Cerebellar nuclear complex (tissue), 1 donor: ENCODE measurements around the gene ELL2.

ENCODE experiments used
- DNase-seq, 2 experiments: peaks; one replicate each; lab custom pipeline; 2025; lab: John Stamatoyannopoulos, UW

ELL2 gene

DNA sequence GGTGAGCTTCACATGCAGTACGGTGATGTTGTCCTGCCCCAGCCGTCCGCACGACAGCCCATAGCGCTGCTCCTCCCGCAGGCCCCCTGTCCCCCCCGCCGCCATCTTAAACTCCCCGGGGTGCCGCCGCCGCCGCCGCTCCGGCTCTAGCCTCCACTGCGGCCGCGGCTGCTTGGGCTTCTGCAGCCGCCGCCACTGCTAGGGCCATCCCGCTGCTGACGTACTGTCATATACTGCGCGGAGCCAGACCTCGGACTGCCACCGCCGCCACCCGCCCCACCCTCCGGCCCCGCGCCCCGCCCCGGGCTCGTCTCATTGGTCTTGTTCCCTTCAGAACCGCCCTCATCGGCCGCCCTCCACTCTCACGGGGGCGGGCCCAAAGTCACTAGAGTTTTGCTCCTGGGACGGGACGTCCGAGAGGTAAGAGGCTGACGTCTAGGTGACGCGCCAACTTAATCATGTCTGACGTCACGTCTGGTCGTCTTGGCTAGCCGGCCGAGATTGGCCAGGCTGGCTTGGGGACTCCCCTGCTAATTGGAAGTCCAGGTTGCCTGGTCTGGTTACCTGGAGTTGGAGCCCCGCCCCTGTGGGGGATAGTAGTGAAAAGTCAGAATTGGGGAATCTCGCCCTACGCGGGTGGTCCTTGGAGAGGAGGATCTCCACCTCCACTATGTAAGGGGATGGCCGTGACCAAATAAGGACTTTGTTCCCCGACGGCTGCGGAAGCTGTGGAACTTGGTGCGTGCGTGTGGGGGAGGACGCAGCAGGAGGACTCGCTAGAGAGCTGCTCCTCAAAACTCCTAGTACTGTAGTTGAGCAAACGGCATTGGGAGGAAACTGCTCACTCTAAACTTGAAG is at the start of gene ELL2:
TSS of gene ELL2 (minus strand) at position 235 of the 858 bp plus-strand sequence. CDS start at position 105, 130 bp downstream.
- peak; percentile 23 to 62 for DNase-seq

DNA sequence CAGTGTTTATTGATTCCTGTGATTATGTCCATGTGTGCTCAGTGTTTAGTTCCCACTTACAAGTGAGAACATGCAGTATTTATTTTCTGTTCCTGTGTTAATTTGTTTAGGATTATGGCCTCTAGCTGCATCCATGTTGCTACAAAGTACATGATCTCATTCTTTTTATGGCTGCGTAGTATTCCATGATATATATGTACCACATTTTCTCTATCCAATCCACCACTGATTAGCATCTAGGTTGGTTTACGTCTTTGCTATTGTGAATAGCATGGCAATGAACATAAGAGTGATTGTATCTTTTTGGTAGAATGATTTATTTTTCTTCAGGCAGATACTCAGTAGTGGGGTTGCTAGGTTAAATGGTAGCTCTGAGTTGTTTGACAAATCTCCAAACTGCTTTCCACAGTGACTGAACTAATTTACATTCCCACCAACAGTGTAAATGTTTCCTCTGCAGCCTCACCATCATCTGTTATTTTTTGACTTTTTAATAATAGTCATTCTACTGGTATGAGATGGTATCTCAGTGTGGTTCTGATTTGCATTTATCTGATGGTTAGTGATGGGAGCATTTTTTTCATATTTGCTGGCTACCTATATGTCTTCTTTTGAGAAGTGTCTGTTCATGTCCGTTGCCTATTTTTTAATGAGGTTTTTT is 47.5 kb upstream of the ELL2 start:
- DNase-seq: no peak

DNA sequence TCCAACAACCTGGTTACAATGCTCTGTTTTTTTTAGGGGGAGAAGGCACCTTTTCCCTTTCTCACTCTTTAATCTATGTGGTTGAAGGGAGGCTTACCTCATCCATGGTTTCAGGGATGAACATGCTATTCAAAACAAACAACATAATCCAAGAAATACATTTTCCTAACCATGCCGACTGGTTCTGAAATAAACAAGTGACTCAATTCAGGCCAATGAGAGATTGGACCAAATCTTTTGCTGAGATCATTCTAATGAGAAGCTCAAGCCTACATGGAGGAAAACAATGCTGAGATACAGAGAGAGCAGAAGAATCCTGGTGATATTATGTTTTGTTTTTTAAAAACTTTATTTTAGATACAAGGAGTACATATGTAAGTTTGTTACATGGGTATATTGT is 46.8 kb upstream of the ELL2 start:
- DNase-seq: no peak

DNA sequence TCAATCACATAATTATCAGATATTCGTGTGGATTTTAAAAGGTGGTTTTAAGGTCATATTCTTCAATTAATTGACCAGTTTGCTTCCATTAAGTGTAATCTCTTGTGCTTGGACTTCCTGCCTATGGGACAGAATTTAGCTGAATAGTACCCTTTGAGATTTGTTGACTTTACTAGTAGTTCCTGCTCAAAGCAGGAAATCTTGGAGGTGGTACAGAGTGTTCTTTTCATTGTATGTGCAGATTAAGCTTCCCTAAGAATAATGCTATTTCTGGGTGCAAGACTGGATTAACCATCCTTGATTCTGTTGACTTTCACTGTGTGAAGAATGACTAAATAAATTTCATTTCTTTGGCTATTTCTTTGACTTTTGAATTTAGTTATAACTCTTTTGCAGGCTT is 45.4 kb upstream of the ELL2 start:
- DNase-seq: no peak

DNA sequence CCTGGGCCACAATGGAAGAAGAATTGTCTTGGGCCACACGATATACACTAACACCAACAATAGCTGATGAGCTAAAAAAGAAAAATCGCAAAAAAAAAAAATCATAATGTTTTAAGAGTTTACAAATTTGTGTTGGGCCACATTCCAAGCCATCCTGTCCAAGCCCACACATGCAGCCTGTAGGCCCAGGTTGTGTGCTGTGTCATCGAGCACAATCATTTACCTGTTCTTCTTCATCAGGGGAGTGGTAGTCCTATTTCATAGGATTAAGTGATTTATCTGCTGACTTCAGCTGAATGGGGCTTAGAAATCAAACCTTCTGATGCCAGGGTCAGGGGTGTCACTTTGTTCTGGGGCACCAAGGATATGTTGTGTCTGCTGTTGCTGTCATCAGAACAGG is 44.6 kb upstream of the ELL2 start:
- no peak for DNase-seq

DNA sequence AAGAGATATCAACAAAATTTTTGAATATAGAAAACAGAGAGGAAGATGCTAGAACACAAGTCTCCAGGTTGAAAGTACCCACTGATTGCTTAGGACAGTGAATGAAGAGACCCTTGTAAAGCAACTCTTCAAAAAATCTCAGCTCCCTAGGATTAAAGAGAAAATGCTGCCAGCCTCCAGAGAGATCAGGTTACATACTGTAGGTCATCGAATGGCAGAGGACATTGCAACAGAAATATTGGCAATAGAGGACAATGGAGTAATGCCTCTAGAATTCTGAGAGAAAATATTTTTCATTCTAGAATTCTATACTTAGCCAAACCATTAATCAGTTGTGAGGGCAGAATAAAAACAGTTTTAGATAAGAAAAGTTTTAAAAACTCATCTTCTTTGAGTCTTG is 43.1 kb upstream of the ELL2 start:
- DNase-seq: no peak

DNA sequence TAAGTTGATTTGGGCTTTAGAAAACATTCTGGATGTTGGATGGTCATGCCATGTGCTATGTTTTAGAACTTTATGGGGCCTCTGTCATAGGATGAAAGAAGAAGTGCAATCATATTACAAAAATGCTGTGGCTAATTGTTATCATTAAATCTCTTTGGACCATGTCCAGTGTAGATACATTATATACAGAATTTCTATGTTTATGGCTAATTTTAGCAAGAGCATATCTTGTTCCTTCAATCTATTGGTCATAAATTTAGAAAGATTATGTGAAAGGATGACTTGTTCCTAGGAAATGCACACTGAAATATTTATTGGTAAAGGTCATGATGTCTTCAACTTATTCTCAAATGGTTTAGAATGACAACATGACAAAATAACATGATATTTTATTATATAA is 42.4 kb upstream of the ELL2 start:
- no peak for DNase-seq

DNA sequence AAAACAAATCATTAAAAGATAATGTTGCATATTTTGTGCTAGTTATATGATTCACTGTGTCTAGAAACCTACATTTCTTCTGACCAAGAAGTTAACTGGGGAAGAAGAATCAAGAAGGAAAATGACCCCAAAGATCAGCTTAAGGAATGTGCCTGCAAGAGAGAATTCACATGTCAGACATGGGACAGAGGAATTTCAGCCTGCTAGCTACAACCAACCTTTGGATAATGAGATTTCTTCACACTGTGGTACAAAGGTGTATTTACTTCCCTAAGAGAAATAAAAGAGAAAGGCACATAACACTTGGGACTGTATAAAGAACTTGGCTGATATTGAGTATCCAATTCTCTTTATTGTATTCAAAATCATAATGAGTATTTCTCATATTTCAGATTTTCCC is 39.6 kb upstream of the ELL2 start:
- no peak for DNase-seq

DNA sequence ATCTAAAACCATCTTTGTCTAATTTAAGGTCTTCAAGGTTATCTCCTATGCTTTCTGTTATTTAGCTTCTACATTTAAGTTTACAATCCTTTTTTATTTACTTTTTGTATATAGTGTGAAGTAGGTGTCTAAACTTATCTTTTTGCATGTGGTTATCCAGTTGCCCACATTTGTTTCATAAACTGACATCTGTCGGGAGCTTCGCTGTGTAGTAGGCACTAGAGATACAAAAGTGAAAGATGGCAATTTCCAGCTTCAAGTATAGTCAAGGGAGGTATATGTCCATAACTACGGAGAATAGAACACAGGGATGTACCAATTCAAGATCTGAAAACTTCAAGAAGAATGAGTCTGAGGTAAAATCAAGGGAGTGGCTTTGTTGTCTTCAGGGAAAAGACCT is 38.7 kb upstream of the ELL2 start:
- DNase-seq: no peak

DNA sequence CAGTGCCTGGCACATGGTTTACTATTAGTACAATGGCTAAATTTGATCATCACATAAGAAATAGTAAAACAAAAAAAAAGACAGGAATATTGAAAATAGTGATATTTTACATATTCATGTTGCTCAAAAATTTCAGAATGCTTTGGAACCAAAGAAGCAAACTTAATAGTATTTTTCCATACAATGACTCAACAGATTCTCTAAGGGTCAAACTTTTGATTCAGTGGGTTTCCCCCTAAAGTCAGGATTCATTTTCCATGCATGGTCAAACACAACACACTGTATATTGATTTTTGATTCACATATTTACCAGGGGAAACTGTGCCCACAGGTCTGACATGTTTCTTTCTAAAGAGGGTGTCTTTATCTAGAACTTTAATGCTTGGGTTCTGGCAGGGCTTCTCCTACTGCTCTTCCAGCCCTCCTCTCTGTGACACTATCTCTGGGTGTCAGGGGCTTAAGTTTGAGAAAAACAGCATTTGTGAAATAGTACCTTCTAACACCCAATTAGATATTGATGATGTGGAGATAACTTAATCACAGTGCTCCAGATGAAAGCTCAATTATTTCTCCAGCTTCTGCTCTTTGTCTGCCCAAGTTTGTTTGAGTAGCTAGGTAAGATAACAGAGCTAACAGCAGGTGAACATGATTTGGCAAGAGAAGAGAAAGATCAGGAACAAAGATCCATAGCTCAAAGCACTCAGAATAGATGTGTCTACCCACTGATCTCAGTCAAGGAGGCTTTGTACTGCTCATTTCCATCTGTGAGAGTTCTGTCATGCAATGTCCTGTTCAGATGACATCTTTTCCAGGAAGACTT is 35.5 kb upstream of the ELL2 start:
- no peak for DNase-seq

DNA sequence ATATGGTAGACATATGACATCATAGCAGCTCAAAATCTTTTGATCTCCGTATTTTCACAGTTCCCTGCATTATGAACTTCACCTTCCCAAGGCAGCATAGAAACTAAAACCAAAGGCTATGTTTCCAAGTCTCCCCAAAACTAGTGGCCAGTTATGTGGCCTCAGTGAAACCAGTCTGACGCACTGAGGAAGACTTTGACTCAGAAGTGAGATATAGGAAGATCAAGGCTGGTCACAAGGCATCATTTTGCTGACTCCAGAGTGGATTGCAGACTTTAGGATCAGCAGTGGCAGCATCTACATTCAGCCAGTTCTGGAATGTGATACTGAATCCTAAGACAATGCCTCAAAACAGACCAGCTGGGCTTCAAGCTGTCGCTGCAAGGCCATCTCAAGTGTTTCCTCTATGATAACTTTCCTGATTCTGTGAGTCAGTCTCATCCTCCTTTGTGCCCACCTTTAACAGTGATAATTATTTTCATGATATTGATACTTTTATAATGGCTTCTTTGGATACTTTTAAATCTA is 34.4 kb upstream of the ELL2 start:
- DNase-seq: no peak

DNA sequence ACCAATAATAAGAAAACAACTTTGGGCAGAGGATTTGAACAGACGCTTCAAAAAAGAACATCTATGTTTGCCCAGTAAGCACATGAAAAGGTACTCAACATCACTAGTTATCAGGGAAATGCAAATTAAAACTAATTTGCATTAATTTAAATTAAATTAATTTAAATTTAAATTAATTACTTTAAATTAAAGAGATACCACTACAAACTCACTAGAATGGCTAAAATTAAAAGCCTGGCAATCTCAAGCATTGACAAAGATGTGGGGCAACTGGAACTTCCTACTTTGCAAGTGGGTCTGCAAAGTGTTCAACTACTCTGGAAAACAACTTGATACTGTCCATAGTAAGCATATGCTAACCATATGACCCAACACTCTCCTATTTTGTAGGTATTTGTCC is 32.1 kb upstream of the ELL2 start:
- DNase-seq: no peak

DNA sequence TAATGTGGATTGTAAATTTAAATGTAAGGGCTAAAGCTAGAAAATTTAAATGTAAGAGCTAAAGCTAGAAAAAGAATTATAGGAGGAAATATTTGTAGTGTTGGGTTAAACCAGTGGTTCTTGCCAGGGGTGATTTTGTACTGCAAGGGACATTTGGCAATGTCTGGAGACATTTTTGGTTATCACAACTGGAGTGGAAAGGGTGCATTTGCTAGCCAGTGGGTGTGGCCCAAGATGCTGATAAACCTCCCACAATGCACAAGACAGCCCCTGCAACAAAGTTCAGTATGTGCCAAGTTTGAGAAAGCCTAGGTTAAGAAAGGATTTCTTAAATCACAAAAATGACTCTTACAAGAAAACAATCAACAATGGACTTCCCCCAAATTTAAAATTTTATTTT is 31.6 kb upstream of the ELL2 start:
- no peak for DNase-seq

DNA sequence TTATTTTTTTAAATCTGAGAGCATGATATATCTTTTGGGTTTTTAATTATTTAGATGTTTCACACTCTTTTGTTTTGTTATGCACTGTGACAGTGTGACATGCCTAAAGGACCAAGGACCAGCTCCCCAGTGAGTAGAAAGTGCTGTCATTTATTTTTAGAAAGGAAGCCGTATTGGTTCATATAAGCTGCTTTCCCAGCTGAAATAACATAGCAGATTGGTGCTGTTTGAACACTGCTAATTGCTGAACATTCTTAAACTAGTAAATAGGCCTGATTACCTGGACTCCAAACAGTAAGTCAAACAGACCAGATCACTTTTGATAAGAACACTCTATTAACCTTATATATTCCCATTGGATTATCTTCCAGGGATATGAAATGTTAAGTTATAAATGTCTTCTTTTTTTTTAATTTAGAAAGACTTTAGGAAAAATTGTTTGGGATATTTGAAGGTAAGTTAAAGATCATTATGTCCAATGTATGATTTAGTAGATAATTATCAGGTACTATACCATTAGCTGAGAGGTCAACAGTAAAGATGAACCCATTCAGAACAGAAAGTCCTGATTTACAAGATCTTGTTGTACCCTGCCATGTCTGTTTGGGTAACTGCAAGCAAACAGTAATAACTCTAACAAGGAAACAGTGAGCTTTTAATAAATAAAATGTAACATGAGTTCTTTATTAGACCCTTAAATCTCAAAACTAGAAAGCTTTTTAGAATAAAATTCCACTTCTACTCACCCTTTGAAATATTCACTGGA is 27.8 kb upstream of the ELL2 start:
- no peak for DNase-seq

DNA sequence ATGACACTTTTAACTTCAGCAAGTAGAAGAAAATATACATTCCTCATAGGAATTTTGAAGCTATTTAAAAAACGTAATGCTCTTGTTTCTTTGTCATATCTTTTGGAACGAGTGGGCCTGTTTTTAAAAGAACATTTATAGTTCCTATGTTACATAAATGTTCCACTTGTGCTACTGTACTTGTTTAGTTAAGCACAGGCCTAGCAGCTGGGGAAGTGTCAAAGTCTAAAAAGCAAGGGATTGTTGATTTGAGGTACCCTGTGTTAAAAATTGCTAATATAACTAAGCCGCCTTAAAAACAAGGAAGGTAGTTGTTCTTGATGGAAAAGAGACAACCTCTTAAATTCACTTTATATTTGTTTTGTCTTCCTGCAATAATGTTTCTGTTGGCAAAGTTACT is 27.2 kb upstream of the ELL2 start:
- no peak for DNase-seq

DNA sequence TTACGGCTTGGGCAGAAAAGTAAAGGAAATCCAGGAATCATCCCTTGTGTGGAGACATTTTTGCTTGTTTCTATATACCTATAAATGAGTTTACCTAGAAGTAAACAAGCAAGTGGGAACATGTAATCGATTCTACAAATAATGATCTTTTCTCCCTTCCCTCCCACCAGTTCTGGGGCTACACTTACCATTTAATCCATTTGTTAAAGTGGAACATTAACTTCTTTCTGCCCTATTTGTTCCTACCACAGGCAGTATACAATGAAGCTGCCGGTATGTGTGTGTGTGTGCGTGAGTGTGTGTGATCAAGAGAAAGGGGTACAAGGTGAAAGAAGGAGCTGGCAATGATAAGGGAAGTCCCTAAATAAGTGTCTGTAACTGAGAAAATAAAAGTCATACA is 26.4 kb upstream of the ELL2 start:
- no peak for DNase-seq

DNA sequence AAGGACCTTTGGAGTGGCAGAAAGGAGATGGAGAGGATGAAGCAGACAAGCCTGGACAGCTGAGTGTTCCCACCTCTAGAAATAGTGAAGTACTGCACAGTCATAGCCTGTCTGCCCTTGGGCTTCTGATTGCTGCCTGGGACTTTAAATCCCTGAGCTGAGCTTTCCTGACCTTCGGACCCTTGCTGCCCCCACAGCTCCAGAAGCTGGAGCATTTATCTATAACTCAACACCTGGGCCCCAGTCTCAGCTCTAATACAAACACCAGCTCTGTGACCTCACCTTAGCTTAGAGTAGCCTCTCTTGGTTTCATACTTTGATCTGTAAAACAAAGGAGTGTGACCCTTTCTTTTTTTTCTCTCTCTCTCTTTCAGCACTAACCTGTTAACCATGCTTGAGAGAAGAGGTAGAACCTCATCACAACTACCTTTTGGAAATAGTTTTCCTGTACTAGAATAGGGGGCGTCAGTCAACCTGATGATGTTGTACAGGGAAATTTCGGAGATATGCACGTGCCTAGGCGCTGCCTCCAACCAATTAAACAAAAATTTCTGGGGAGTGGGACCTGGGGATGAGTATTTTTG is 25.4 kb upstream of the ELL2 start:
- DNase-seq: no peak

DNA sequence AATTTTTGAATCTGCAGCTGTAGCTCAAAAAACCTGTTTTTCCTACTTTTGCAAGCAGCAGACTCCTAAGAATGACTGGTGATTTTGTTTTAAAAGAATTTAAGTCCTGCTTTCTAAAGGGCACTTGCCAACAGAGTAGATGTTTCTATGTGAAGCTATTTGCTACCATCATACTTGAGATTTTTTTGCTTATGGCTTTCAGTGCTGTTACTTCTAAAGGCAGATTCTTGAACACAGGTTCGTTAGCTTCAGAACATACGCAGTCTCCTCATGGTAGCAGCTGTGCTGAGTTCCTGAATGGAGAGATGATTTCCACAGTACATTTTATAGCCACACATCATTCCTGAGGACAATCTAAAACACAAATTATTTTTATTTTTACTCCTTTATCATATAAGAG is 24.4 kb upstream of the ELL2 start:
- no peak for DNase-seq

DNA sequence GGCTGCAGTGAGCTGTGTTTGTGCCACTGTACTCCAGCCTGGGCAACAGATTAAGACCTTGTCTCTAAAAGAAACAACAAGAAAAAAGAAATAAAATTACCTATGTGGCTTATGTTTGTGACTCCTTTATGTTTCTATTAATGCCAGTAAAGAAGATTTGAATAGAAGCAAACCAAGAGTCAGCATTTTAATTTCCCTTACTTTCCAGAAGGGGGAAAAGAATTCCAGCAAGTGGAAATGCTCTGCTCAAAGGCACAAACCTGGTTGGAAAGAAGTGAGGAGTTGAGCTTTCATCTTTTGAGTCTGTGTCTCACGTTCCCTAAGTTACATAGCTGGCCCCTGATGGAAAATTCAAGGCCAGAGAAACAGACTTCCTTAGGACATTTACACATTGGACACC is 23.6 kb upstream of the ELL2 start:
- no peak for DNase-seq

DNA sequence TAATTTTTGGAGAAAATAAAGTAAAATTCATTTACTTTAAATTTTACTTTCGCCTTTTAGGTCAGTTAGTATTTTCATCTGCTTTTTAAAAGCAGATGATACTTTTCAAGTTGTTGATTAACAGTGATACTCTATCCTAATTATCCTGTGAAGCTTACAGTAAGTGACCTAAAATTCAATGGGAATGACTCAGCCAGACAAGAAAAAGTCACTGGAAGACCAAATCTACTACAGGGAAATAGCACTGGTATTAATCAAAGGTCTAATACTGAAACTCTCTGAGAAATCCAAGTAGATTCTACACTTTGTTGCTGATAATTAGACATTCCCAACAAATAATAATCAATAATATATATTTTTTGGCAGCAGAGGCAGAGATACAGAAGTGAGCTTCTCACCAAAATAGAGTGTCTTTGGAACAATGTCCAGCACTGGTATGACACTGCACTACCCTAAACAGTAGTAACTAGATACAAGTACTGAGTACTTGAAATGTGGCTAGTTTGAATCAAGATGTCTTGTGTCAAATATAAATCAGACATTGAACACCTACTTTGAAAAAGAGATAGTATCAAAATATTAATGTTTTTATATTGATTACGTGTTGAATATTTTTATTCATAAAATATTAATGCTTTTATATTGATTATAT is 22.8 kb upstream of the ELL2 start:
- DNase-seq: no peak

DNA sequence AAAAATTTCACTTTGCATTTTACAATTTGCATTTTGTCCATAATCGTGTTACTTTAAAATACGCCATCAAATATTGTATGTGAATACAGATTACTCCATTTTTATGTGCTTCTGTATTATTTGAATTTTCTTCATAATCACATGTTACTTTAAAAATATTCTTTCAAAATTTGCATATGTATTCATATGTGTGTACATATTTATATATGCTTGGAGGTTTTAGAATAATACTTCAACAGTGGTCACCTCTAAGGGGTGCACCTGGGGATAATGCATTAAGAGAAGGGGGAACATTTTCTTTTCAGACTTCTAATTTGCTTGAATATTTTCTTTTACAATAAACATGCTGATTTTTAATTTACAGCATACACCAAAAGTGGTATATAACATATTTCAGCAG is 21.9 kb upstream of the ELL2 start:
- DNase-seq: no peak
